Chondrocyte (in vitro differentiated cells): ENCODE measurements around the gene ADH1A. TPM values are rescaled to one million over a fixed set of nuclear protein-coding genes. Genes with fewer than 3 reads are reported as not detected.

Source experiments
- DNase-seq: peaks from one replicate; pipeline ENCODE4 v3.0.0; 2021; ENCODE audit warnings: mixed read lengths, low spot score
- H3K27ac Mint-ChIP-seq: one replicate; pipeline ENCODE4 v1.8.0; 2021; ENCODE audit warnings: mild to moderate bottlenecking, moderate library complexity, mixed read lengths; ENCODE audit not compliant: unreplicated experiment
- H3K27me3 Mint-ChIP-seq: 2 replicates; pipeline ENCODE4 v1.8.0; 2021; ENCODE audit warnings: low read depth, mixed read lengths
- H3K36me3 Mint-ChIP-seq: 2 replicates; pipeline ENCODE4 v1.8.0; 2021; ENCODE audit warnings: low read depth, mixed read lengths
- H3K4me1 Mint-ChIP-seq: 2 replicates; pipeline ENCODE4 v1.8.0; 2021; ENCODE audit warnings: low read depth, mild to moderate bottlenecking, mixed read lengths
- H3K4me3 Mint-ChIP-seq: one replicate; pipeline ENCODE4 v1.8.0; 2021; ENCODE audit warnings: mild to moderate bottlenecking, moderate library complexity, mixed read lengths; ENCODE audit not compliant: unreplicated experiment
- H3K9me3 Mint-ChIP-seq: 2 replicates; pipeline ENCODE4 v1.8.0; 2021; ENCODE audit warnings: low read depth, mixed read lengths
- total RNA-seq: library from RNA; stranded (reverse); gene quantifications from 3 replicates; pipeline ENCODE4 v1.2.1, GENCODE V29; 2021
- TF ChIP-seq, protein P1 (sequence below): fragments of 200-600 bp; sonication (generic); IDR thresholded peaks from 2 replicates; pipeline ENCODE4 v1.5.0; 2021; ENCODE audit warnings: antibody characterized with exemption, mild to moderate bottlenecking, moderate library complexity

Gene ADH1A
- total RNA-seq, 1 donor from 2014 or later = not detected

GRCh38 chr4:99281261-99281660, 9.5 kb downstream of the ADH1A start:
- H3K27me3 Mint-ChIP-seq = no peaks in the 10 kb centered on the region
- no peak overlapping the region for H3K4me3 Mint-ChIP-seq
- DNase-seq = no peak
- H3K9me3 Mint-ChIP-seq = no peaks in the 10 kb centered on the region
- peaks cover 6% of the 10 kb centered on the region for H3K4me1 Mint-ChIP-seq
- H3K27ac Mint-ChIP-seq = no peak overlapping the region
- H3K36me3 Mint-ChIP-seq = no peaks in the 10 kb centered on the region
- TF ChIP-seq, protein P1, sequence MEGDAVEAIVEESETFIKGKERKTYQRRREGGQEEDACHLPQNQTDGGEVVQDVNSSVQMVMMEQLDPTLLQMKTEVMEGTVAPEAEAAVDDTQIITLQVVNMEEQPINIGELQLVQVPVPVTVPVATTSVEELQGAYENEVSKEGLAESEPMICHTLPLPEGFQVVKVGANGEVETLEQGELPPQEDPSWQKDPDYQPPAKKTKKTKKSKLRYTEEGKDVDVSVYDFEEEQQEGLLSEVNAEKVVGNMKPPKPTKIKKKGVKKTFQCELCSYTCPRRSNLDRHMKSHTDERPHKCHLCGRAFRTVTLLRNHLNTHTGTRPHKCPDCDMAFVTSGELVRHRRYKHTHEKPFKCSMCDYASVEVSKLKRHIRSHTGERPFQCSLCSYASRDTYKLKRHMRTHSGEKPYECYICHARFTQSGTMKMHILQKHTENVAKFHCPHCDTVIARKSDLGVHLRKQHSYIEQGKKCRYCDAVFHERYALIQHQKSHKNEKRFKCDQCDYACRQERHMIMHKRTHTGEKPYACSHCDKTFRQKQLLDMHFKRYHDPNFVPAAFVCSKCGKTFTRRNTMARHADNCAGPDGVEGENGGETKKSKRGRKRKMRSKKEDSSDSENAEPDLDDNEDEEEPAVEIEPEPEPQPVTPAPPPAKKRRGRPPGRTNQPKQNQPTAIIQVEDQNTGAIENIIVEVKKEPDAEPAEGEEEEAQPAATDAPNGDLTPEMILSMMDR = no peak

- no peak for DNase-seq
- peaks cover 5% of the 10 kb centered on the region for H3K9me3 Mint-ChIP-seq
- TF ChIP-seq, protein P1 = no peak
- H3K36me3 Mint-ChIP-seq = peaks cover 1% of the 10 kb centered on the region
- H3K4me3 Mint-ChIP-seq = no peak overlapping the region
- H3K4me1 Mint-ChIP-seq = no peaks in the 10 kb centered on the region
- H3K27me3 Mint-ChIP-seq = no peaks in the 10 kb centered on the region
- H3K27ac Mint-ChIP-seq = no peak overlapping the region
Measured at GRCh38 chr4:99276417-99276816, 14.4 kb downstream of the ADH1A start.

DNA sequence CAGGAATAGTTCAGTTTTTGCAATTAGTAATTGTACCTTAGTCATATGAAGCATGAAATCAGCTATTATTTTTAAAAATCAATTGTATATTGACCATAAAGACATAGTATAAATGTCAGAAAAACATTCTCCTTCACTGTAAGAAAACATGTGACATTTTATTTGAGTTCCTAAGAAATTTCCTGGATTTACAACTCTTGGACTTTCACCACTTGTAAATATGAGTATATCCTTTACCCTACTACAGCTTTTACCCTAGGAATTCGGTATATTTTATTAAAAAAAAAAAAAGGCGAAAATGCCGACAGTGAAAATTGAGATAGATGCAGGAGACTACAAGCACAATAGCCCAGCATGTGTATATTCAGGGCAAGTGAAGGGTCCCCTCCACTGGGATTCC, 14.9 kb downstream of the ADH1A start:
- Mint-ChIP-seq H3K4me1 (no peaks in the 10 kb centered on the region), H3K27ac (no peak overlapping the region), H3K9me3 (peaks cover 5% of the 10 kb centered on the region), H3K36me3 (peaks cover 1% of the 10 kb centered on the region), H3K4me3 (no peak overlapping the region), H3K27me3 (no peaks in the 10 kb centered on the region)
- TF ChIP-seq, protein P1 = no peak
- no peak for DNase-seq

DNA sequence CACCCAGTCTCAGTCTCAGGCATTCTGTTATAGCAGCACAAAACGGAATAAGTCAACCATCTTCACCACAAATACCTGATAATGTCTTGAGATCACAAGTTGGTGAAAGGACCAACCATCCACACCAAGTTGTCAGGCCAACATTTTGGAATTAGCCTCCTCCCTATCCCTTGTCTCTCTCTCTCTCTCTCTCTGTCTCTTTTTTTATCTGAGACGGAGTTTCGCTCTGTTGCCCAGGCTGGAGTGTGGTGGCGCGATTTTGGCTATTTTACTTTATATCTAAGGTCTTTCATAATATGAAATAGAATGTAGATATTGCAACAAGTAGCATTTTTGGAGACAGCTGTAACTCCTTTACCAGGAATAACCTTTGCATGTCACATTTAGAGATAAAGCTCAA, 15.7 kb downstream of the ADH1A start:
- H3K36me3 Mint-ChIP-seq = peaks cover 1% of the 10 kb centered on the region
- DNase-seq = no peak
- no peaks in the 10 kb centered on the region for H3K27me3 Mint-ChIP-seq
- peaks cover 5% of the 10 kb centered on the region for H3K9me3 Mint-ChIP-seq
- TF ChIP-seq, protein P1 = no peak
- no peak overlapping the region for H3K4me3 Mint-ChIP-seq
- no peak overlapping the region for H3K27ac Mint-ChIP-seq
- no peaks in the 10 kb centered on the region for H3K4me1 Mint-ChIP-seq

- no peak overlapping the region for H3K27ac Mint-ChIP-seq
- H3K4me1 Mint-ChIP-seq = no peaks in the 10 kb centered on the region
- no peak for DNase-seq
- H3K4me3 Mint-ChIP-seq = no peak overlapping the region
- TF ChIP-seq, protein P1 = no peak
- H3K27me3 Mint-ChIP-seq = no peaks in the 10 kb centered on the region
- H3K9me3 Mint-ChIP-seq = peaks cover 9% of the 10 kb centered on the region
- H3K36me3 Mint-ChIP-seq = peaks cover 1% of the 10 kb centered on the region
Measured at GRCh38 chr4:99273704-99274103, 17.1 kb downstream of the ADH1A start.
